ENCODE measurements around the gene UFC1.

DNA sequence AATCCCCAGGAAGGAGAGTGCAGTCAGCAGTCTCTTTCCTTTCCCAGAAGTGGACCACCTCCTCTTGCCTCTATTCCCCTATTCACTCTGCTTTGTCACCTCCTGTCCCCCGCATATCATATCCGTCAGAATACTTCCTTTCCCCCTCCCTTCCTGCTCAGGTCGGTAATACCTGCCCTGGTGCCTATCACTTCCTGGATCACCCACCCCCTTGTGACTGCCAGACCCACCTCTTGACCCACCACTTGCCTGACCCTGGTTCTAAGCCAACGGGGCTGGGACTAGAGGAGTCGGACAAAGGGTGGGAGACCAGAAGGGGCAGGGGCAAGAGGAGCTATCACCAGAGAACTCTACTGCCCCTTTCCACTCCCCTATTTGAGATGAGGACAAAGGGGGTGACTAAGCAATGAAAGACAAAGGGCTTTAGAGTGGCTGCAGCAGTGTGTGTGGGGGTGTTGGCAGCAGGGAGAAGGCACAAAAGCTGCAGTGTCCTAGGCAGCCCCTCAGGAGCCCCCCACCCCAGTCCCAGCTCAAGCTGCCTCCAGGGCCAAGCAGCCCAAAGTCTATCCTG is 46.7 kb downstream of the UFC1 start:
- TF ChIP-seq, protein P1, sequence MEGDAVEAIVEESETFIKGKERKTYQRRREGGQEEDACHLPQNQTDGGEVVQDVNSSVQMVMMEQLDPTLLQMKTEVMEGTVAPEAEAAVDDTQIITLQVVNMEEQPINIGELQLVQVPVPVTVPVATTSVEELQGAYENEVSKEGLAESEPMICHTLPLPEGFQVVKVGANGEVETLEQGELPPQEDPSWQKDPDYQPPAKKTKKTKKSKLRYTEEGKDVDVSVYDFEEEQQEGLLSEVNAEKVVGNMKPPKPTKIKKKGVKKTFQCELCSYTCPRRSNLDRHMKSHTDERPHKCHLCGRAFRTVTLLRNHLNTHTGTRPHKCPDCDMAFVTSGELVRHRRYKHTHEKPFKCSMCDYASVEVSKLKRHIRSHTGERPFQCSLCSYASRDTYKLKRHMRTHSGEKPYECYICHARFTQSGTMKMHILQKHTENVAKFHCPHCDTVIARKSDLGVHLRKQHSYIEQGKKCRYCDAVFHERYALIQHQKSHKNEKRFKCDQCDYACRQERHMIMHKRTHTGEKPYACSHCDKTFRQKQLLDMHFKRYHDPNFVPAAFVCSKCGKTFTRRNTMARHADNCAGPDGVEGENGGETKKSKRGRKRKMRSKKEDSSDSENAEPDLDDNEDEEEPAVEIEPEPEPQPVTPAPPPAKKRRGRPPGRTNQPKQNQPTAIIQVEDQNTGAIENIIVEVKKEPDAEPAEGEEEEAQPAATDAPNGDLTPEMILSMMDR (IDR thresholded peaks at IDR 0.05), result no peak
- TF ChIP-seq POLR2A (IDR thresholded peaks at IDR 0.05) (no peak), EP300 (IDR thresholded peaks at IDR 0.05) (no peak)

Measured in tibial nerve (tissue), 4 donors.